ENCODE measurements around the gene PLPP1. TPM values are rescaled to one million over a fixed set of nuclear protein-coding genes. Genes with fewer than 3 reads are reported as not detected.

Gene PLPP1
- total RNA-seq, 6 experiments from 2014 or later, result 23.3 to 145 (median 36.0) TPM

DNA sequence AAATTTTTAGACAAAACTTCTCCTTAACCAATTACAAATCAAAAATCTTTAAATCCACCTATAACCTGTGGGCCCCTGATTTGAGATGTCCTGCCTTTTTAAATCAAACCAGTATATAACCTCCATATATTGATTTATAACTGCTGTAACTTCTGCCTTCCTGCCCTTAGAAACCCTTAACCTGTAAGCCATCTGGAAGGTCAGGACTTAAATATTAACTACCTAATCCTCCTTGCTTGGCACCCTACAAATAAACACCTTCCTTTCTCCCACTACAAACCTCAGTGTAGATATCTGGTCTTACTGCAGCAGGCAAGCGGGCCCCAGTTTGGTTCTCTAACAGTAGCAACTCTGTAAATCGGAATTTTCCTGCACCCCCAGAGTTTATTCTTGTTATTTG lies 143.1 kb downstream of the PLPP1 start:
- H3K27me3 ChIP-seq, result no peaks in the 10 kb centered on the region
- no peaks in the 10 kb centered on the region for H3K36me3 ChIP-seq
- TF ChIP-seq, protein P1, sequence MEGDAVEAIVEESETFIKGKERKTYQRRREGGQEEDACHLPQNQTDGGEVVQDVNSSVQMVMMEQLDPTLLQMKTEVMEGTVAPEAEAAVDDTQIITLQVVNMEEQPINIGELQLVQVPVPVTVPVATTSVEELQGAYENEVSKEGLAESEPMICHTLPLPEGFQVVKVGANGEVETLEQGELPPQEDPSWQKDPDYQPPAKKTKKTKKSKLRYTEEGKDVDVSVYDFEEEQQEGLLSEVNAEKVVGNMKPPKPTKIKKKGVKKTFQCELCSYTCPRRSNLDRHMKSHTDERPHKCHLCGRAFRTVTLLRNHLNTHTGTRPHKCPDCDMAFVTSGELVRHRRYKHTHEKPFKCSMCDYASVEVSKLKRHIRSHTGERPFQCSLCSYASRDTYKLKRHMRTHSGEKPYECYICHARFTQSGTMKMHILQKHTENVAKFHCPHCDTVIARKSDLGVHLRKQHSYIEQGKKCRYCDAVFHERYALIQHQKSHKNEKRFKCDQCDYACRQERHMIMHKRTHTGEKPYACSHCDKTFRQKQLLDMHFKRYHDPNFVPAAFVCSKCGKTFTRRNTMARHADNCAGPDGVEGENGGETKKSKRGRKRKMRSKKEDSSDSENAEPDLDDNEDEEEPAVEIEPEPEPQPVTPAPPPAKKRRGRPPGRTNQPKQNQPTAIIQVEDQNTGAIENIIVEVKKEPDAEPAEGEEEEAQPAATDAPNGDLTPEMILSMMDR (IDR thresholded peaks at IDR 0.05), result no peak
- TF ChIP-seq POLR2A (IDR thresholded peaks at IDR 0.05), result no peak
- intact Hi-C loops (cut with DNase I), result no loop called here
- no peak for DNase-seq
- peak; percentile 53 to 75 (median 74) for ATAC-seq
- H3K4me3 ChIP-seq, result no peak overlapping the region
- WGBS (ENCODE audit: insufficient coverage, low coverage, low lambda C conversion rate, missing lambda C conversion rate), result 72% methylated on average over 2 of the region's 2 CpGs
- H3K9me3 ChIP-seq, result no peaks in the 10 kb centered on the region
- peaks cover 0 to 31% (median 12%) of the 10 kb centered on the region in 4 donors for H3K4me1 ChIP-seq
- peak overlapping the region; percentile 72 to 92 (median 74) for H3K27ac ChIP-seq

DNA sequence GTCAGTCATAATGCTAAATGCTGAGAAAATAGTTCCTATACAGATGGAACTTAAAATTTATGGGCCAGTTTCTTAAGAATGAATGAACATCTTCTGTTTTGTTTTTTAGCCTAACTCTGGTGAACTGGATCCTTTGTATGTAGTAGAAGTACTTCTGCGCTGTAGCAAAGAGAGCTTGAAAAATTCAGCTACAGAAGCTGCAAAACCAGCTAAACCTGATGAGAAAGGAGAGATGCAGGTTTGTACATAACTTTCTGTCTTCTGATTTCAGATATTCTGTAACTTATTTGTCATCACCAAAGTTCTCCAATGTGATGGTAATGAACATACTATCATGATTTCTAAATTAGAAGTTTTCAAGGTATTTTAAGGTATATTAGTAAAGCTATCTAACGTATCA lies 146.9 kb downstream of the PLPP1 start:
- H3K4me1 ChIP-seq, result peaks cover 0 to 41% (median 15%) of the 10 kb centered on the region in 4 donors
- no peaks in the 10 kb centered on the region for H3K27me3 ChIP-seq
- H3K4me3 ChIP-seq, result no peak overlapping the region
- ATAC-seq (no peak), DNase-seq (no peak)
- no peak for TF ChIP-seq POLR2A (IDR thresholded peaks at IDR 0.05)
- TF ChIP-seq, protein P1 (IDR thresholded peaks at IDR 0.05), result no peak
- no peaks in the 10 kb centered on the region for H3K9me3 ChIP-seq
- intact Hi-C loops (cut with DNase I), result no loop called here
- H3K36me3 ChIP-seq, result no peaks in the 10 kb centered on the region
- WGBS (ENCODE audit: insufficient coverage, low coverage, low lambda C conversion rate, missing lambda C conversion rate), result 75% methylated on average over 2 of the region's 2 CpGs
- peak overlapping the region in 1 of 3 donors; percentile 92 for H3K27ac ChIP-seq

DNA sequence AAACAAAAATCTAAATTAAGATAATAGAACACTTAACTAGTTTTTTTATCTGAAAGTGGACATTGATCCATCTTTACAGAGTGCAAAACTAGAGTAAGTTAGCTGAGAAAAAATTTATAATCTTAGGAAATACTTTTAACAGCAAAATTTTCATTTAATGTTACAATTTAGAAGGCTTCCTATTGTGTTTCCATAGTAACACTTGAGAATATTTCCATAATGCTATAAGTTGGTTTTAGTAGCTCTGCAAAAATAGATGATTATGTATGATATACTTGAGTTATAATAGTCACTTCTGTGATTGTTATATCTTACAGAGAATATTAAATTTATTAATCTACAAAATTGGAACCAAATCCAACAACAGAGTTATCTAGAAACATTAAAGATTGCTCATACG lies 148.4 kb downstream of the PLPP1 start:
- H3K36me3 ChIP-seq, result no peaks in the 10 kb centered on the region
- H3K9me3 ChIP-seq, result no peaks in the 10 kb centered on the region
- peaks cover 0 to 31% (median 12%) of the 10 kb centered on the region in 4 donors for H3K4me1 ChIP-seq
- TF ChIP-seq, protein P1 (IDR thresholded peaks at IDR 0.05), result no peak
- TF ChIP-seq POLR2A (IDR thresholded peaks at IDR 0.05), result no peak
- H3K27me3 ChIP-seq, result no peaks in the 10 kb centered on the region
- H3K27ac ChIP-seq, result no peak overlapping the region
- no peak for ATAC-seq
- H3K4me3 ChIP-seq, result no peak overlapping the region
- intact Hi-C loops (cut with DNase I), result no loop called here
- 100% methylated on average over 1 of the region's 1 CpG for WGBS (ENCODE audit: insufficient coverage, low coverage, low lambda C conversion rate, missing lambda C conversion rate)
- no peak for DNase-seq

DNA sequence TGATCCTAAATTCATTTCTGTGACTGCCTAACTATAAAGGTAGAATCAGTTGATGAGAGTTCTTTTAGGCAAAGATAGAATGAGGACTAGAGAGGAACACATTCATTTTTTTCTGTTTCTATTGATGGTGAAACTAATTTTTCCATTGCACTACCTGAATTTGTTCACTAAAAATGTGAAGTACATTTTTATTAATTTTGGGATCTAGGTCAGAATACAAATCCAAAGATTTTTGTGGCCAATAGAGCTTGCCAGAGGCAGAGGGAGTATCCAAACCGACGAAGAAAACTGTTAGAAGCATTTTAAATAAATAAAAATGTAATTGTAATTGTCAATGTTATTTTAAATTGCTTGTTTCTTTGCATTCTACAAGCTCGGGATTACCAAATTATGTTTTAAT lies 148.9 kb downstream of the PLPP1 start:
- Histone ChIP-seq H3K27me3 (no peaks in the 10 kb centered on the region), H3K36me3 (no peaks in the 10 kb centered on the region), H3K9me3 (no peaks in the 10 kb centered on the region), H3K4me1 (peaks cover 0 to 26% (median 9%) of the 10 kb centered on the region in 4 donors), H3K4me3 (no peak overlapping the region), H3K27ac (no peak overlapping the region)
- intact Hi-C loops (cut with DNase I), result no loop called here
- no peak for ATAC-seq
- DNase-seq, result no peak
- no peak for TF ChIP-seq POLR2A (IDR thresholded peaks at IDR 0.05)
- TF ChIP-seq, protein P1 (IDR thresholded peaks at IDR 0.05), result no peak
- WGBS (ENCODE audit: insufficient coverage, low coverage, low lambda C conversion rate, missing lambda C conversion rate), result 46% methylated on average over 3 of the region's 3 CpGs

DNA sequence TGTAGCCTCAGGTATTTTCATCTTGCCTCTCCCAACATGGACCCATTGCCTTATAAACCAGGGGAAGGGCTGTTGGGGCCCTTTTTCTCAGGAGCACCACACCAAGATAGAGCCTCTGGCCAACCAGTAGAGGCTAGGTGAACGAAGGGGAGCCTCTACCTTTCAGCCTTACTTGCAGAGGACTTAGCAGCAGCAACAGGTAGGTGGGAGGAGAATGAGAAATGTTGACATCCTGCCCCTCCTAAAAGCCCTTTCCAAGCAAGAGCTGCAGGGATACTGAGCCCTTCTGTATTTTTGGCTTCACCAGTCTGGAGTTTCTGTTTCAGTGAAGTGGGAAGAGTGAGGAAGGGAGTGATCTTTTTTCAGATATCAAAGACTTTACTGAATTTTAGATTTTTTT lies 149.5 kb downstream of the PLPP1 start:
- ATAC-seq (peak in 2 of 4 donors; percentile 12 to 33), DNase-seq (no peak)
- TF ChIP-seq, protein P1 (IDR thresholded peaks at IDR 0.05), result no peak
- TF ChIP-seq POLR2A (IDR thresholded peaks at IDR 0.05), result no peak
- peaks cover 0 to 22% (median 7%) of the 10 kb centered on the region in 4 donors for H3K4me1 ChIP-seq
- H3K36me3 ChIP-seq, result no peaks in the 10 kb centered on the region
- H3K27ac ChIP-seq, result peak overlapping the region in 2 of 3 donors; percentile 73 to 80
- no peaks in the 10 kb centered on the region for H3K27me3 ChIP-seq
- intact Hi-C loops (cut with DNase I), result no loop called here
- H3K4me3 ChIP-seq, result no peak overlapping the region
- no peaks in the 10 kb centered on the region for H3K9me3 ChIP-seq
- WGBS (ENCODE audit: insufficient coverage, low coverage, low lambda C conversion rate, missing lambda C conversion rate), result no CpG with 5 or more reads among the region's 1 CpG

Data from right lobe of liver (tissue), 6 donors.